HFFc6 (cell line): ENCODE data around the gene TFB1M. TPM values are rescaled to one million over a fixed set of nuclear protein-coding genes. Genes with fewer than 3 reads are reported as not detected.
"Not testable (repeated sequence)": the region's sequence is repeated elsewhere in the genome, so short reads cannot be mapped to it uniquely, and the experiment has no call there.

ENCODE experiments used
- DNase-seq: peaks from one replicate; pipeline ENCODE4 v3.0.0-alpha.2; 2018
- H3K27ac Mint-ChIP-seq: 2 replicates; pipeline ENCODE4 v1.8.0; 2020; ENCODE audit warnings: mild to moderate bottlenecking, mixed read lengths
- H3K27me3 Mint-ChIP-seq: 2 replicates; pipeline ENCODE4 v1.8.0; 2021; ENCODE audit warnings: mild to moderate bottlenecking, moderate library complexity, mixed read lengths; ENCODE audit not compliant: insufficient read depth
- H3K36me3 Mint-ChIP-seq: 2 replicates; pipeline ENCODE4 v1.8.0; 2021; ENCODE audit warnings: low read depth, mixed read lengths
- H3K4me1 Mint-ChIP-seq: 2 replicates; pipeline ENCODE4 v1.8.0; 2020; ENCODE audit warnings: low read depth, mixed read lengths
- H3K4me3 Mint-ChIP-seq: 2 replicates; pipeline ENCODE4 v1.8.0; 2020; ENCODE audit warnings: mild to moderate bottlenecking, moderate library complexity, mixed read lengths
- H3K9me3 Mint-ChIP-seq: 2 replicates; pipeline ENCODE4 v1.8.0; 2020; ENCODE audit warnings: mild to moderate bottlenecking, mixed read lengths
- total RNA-seq, 6 experiments: library from RNA; stranded (reverse); fragmentation: NEBNext Ultra II Directional; extraction: Animal tissue kit (Norgen Biotek cat#: 25700); gene quantifications; 2 replicates in 1 of 6; 3 replicates in 5 of 6; pipeline ENCODE4 v1.2.3, GENCODE V29; 2021
- TF ChIP-seq, protein P1 (sequence below): fragments of 200-600 bp; sonication (generic); IDR thresholded peaks from 2 replicates; pipeline ENCODE4 v1.5.0; 2021; ENCODE audit warnings: antibody characterized with exemption, mild to moderate bottlenecking

TFB1M gene
- total RNA-seq, 6 experiments from 2014 or later = 16.7 to 23.0 (median 21.7) TPM

GRCh38 chr6:155219299-155219698, 95.0 kb downstream of the TFB1M start:
- H3K9me3 Mint-ChIP-seq = no peaks in the 10 kb centered on the region
- H3K36me3 Mint-ChIP-seq = peaks cover 9% of the 10 kb centered on the region
- no peak overlapping the region for H3K27ac Mint-ChIP-seq
- H3K27me3 Mint-ChIP-seq = no peaks in the 10 kb centered on the region; the same call in 1 of the 2 replicates
- peaks cover 37% of the 10 kb centered on the region for H3K4me1 Mint-ChIP-seq
- H3K4me3 Mint-ChIP-seq = no peak overlapping the region
- TF ChIP-seq, protein P1, sequence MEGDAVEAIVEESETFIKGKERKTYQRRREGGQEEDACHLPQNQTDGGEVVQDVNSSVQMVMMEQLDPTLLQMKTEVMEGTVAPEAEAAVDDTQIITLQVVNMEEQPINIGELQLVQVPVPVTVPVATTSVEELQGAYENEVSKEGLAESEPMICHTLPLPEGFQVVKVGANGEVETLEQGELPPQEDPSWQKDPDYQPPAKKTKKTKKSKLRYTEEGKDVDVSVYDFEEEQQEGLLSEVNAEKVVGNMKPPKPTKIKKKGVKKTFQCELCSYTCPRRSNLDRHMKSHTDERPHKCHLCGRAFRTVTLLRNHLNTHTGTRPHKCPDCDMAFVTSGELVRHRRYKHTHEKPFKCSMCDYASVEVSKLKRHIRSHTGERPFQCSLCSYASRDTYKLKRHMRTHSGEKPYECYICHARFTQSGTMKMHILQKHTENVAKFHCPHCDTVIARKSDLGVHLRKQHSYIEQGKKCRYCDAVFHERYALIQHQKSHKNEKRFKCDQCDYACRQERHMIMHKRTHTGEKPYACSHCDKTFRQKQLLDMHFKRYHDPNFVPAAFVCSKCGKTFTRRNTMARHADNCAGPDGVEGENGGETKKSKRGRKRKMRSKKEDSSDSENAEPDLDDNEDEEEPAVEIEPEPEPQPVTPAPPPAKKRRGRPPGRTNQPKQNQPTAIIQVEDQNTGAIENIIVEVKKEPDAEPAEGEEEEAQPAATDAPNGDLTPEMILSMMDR = no peak
- DNase-seq = no peak

- H3K4me3 Mint-ChIP-seq, H3K27ac Mint-ChIP-seq, H3K36me3 Mint-ChIP-seq, H3K27me3 Mint-ChIP-seq, H3K9me3 Mint-ChIP-seq, DNase-seq: not testable (repeated sequence)
- H3K4me1 Mint-ChIP-seq = peaks cover 31% of the 10 kb centered on the region
Measured at GRCh38 chr6:155218711-155219110, 95.6 kb downstream of the TFB1M start.

DNA sequence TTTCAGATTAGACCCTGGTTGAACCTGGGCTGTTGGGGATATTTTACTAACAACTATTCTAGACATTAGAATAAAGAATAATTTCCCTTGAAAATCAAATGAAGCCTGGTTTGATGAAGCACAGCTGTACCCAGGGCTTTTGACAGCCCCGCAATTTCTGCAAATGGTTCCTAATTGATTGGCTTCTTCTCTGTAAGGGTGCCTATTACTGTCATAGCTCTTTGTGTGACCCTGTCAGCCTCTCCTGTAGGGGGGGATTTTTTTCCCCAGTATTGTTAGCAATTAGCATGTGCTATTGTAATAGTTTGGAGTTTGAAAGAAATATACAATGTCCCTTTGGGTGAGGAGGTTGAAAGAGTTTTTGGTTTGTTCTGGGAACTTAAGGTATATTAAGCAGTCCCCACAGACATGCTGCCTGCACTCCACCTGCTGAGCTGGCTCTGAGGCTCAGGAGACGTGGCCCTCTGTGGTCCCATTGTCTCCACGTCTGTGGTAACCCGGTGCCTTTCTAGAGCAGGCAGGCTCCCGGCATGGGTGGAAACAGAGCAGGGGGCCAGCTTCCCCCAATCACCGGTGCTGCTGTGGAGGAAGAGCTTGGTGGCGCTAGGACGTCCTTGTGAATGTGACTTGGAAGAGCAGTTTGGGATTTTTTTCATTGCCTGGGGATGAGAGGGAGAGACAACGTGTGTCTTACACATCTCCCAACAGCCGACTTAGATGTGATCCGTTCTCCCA, 97.8 kb downstream of the TFB1M start:
- H3K27me3 Mint-ChIP-seq = no peaks in the 10 kb centered on the region; the same call in 1 of the 2 replicates
- peaks cover 15% of the 10 kb centered on the region for H3K36me3 Mint-ChIP-seq
- no peak overlapping the region for H3K27ac Mint-ChIP-seq
- DNase-seq = no peak
- no peak overlapping the region for H3K4me3 Mint-ChIP-seq
- H3K9me3 Mint-ChIP-seq = no peaks in the 10 kb centered on the region
- peaks cover 20% of the 10 kb centered on the region for H3K4me1 Mint-ChIP-seq
- TF ChIP-seq, protein P1 = no peak

DNA sequence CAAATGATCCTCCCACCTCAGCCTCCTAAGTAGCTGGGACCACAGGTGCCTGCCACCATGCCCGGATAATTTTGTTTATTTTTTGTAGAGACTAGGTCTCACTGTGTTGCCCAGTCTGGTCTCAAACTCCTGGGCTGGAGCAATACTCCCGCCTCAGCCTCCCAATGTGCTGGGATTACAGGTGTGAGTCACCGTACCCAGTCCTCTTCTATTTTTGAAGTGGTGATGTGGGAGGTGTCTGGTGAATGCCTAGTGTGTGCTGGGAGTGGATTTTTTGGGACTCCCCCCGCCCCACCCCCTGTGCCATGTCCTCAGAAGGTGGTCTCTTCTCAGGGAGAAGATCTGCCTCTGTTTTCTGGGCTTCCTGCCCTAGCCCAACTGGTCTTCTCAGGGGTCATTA, 98.4 kb downstream of the TFB1M start:
- no peaks in the 10 kb centered on the region for H3K9me3 Mint-ChIP-seq
- H3K27me3 Mint-ChIP-seq = no peaks in the 10 kb centered on the region; the same call in 1 of the 2 replicates
- no peak overlapping the region for H3K27ac Mint-ChIP-seq
- no peak overlapping the region for H3K4me3 Mint-ChIP-seq
- no peak for DNase-seq
- peaks cover 15% of the 10 kb centered on the region for H3K4me1 Mint-ChIP-seq
- TF ChIP-seq, protein P1 = no peak
- peaks cover 19% of the 10 kb centered on the region for H3K36me3 Mint-ChIP-seq

- TF ChIP-seq, protein P1 = no peak
- Mint-ChIP-seq H3K9me3 (no peaks in the 10 kb centered on the region), H3K4me1 (no peaks in the 10 kb centered on the region), H3K27me3 (no peaks in the 10 kb centered on the region; the same call in 1 of the 2 replicates), H3K36me3 (peaks cover 14% of the 10 kb centered on the region), H3K4me3 (no peak overlapping the region), H3K27ac (no peak overlapping the region)
- DNase-seq = no peak
Measured at GRCh38 chr6:155213611-155214372, 100.5 kb downstream of the TFB1M start.
